DND-41 (cell line): Measurements from ENCODE around the gene GOLGA6C.

Experiments
- CTCF ChIP-seq: IDR thresholded peaks from 2 replicates; pipeline ENCODE4 v1.5.1; 2012; ENCODE audit warnings: borderline replicate concordance, low read length, moderate library complexity, mild to moderate bottlenecking; ENCODE audit not compliant: poor library complexity, severe bottlenecking; ENCODE audit errors: extremely low read depth
- EZH2 ChIP-seq: IDR thresholded peaks from 3 replicates; pipeline ENCODE4 v1.6.1; 2012; ENCODE audit warnings: borderline replicate concordance, low read depth, mild to moderate bottlenecking, moderate library complexity, low read length, inconsistent platforms; ENCODE audit not compliant: severe bottlenecking

- TF ChIP-seq CTCF (no peak), EZH2 (no peak)
These were observed 44.3 kb upstream of the GOLGA6C start for GRCh38 chr15:75213768-75214221.
